Retinal pigment epithelial cell (primary cell): ENCODE data around the gene KRTAP5-7.
"Not testable (repeated sequence)": the region's sequence is repeated elsewhere in the genome, so short reads cannot be mapped to it uniquely, and the experiment has no call there.

ENCODE experiments used
- DNase-seq: peaks from one replicate; pipeline ENCODE4 v3.0.0-alpha.2; 2010; ENCODE audit warnings: low read depth
- H3K4me3 ChIP-seq: 2 replicates; pipeline ENCODE4 v1.5.1; 2011; ENCODE audit warnings: mild to moderate bottlenecking, low read length, control low read depth, moderate library complexity
- CTCF ChIP-seq: conservative IDR thresholded peaks from 2 replicates; pipeline ENCODE4 v1.5.1; 2011; ENCODE audit warnings: low read depth, low read length, control low read depth, inconsistent platforms

Gene KRTAP5-7

DNA sequence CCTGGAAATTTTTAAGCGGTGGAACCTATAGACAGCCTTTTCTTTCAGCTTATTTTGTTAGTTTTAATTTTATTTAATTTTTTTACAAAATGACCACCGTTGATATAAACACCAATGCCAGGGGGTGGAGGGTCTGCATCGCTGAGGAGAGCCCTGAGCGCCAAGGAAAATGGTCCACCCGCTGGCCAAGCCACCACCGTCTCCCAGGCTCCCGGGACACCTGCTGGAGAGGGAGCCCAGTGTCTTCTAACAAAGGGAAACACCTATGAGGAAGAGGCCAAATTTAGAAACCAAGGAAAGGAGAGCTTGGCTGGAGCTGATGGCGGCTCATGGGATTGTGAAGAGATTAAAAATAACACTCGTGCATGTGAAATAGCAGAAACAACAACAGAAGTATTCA lies 10.5 kb downstream of the KRTAP5-7 start:
- no peak overlapping the region for H3K4me3 ChIP-seq
- no peak for DNase-seq
- TF ChIP-seq CTCF: no peak

DNA sequence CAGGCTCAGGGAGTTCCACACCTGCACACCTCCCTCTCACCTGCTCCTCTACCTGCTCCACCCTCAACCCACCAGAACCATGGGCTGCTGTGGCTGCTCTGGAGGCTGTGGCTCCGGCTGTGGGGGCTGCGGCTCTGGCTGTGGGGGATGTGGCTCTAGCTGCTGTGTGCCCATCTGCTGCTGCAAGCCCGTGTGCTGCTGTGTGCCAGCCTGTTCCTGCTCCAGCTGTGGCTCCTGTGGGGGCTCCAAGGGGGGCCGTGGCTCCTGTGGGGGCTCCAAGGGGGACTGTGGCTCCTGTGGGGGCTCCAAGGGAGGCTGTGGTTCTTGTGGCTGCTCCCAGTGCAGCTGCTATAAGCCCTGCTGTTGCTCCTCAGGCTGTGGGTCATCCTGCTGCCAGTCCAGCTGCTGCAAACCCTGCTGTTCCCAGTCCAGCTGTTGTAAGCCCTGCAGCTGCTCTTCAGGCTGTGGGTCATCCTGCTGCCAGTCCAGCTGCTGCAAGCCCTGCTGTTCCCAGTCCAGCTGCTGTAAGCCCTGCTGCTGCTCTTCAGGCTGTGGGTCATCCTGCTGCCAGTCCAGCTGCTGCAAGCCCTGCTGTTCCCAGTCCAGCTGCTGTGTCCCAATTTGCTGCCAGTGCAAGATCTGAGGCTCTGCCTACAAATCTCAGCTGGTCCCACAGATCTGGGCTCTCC lies 11.1 kb downstream of the KRTAP5-7 start, which contains the start of gene KRTAP5-8:
Gene KRTAP5-8, plus strand, starts transcription at position 49 of the 689 bp plus-strand sequence. Its CDS starts 31 bp downstream, at position 80.
- DNase-seq, H3K4me3 ChIP-seq: not testable (repeated sequence)

DNA sequence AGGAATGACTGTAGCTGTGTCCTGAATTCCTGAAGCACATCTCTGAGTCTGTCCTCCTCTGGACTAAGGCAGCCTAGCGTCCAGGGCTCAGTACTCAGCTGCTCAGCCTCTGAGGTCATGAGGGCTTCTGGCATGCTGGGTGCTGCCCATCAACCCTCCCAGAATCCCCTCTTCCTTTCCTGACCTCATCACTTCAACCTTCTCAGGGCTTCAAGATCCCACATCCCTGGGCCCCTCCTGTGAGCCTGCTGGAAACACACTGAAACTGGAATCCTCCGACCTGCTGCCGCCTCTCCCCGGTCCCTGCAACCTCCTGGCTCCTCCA lies 11.6 kb downstream of the KRTAP5-7 start:
- no peak for DNase-seq
- H3K4me3 ChIP-seq: no peak overlapping the region
- TF ChIP-seq CTCF: no peak

- DNase-seq: no peak
- H3K4me3 ChIP-seq: no peak overlapping the region
- no peak for TF ChIP-seq CTCF
These were observed 11.9 kb downstream of the KRTAP5-7 start for GRCh38 chr11:71539017-71539416.

DNA sequence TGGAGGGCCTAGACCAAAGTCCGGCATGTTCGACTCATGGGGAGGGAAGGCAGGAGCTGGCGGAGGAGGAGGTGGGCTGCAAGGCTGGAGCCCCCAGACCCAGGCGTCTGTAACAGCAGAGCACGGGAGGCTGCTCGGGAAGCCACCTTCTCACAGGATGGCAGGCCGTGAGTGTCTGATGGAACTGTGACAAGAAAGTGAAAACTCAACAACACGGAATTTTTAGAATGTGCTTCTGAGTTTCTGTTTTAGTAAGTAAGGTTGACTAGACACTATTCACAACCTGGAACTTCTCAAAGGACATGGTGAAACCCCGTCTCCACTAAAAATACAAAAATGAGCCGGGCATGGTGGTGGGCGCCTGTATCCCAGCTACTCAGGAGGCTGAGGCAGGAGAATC lies 12.9 kb downstream of the KRTAP5-7 start:
- DNase-seq, H3K4me3 ChIP-seq: not testable (repeated sequence)

DNA sequence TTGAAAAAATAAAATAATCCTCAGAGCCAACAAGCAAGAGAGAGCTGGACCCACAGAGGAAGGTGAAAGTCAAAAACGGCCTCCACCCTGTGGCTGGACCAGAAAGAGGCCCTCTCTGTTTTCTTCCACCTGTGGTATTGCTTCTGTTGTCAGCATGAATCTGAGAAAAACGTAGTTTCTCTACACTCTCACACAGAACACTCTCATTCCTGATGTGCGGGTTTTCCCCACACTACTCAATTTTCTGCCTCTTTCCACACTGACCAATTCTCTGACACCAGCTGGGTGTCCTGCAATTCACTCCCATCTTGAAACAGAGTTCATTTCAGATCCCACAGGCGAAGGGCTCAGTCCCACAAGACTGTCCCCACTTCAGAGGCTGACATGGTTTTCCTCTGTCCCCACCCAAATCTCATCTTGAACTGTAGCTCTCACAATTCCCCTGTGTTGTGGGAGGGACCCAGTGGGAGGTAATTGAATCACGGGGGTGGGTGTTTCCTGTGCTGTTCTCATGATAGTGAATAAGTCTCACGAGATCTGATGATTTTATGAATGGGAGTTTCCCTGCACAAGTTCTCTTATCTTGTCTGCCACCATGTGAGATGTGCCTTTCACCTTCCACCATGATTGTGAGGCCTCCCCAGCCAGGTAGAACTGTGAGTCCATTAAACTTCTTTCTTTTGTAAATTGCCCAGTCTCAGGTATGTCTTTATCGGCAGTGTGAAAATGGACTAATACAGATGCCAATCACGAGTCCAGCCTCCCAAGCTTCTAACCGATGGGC lies 13.6 kb downstream of the KRTAP5-7 start:
- H3K4me3 ChIP-seq, DNase-seq: not testable (repeated sequence)

GRCh38 chr11:71542382-71542781 lies 15.3 kb downstream of the KRTAP5-7 start:
- no peak overlapping the region for H3K4me3 ChIP-seq
- DNase-seq: no peak
- no peak for TF ChIP-seq CTCF

DNA sequence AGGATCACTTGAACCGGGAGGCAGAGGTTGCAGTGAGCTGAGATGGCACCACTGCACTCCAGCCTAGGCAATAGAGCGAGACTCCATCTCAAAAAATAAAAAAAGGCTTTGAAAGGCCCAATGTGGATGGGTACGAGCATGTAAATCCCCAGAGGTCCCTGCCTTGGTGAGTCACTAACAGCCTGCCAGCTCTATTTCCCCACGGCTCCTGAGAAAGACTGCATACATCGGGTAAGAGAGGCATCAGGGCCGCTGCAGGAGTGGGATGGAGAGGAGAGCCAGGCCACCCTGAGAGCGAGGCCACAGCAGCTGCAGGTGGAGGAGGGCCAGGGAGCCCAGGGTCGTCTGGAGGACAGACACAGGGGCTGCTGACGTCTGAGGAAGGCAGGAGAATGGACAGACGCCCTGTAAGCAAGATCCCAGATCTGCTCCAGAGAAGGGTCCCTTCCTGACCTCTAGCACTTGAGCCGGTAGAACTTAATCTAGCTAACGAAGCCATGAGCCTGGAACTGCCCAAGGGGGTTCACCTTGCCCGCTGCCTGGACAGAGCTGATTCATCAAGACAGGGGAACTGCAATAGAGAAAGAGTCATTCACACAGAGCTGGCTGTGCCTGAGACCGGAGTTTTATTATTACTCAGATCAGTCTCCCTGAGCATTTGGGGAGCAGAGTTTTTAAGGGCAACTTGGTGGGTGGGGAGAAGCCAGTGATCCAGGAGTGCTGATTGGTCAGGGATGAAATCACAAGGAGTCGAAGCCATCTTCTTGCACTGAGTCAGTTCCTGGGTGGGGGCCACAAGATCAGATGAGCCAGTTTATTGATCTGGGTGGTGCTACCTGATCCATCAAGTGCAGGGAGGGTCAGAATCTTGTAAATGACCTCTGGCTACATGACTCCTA lies 16.1 kb downstream of the KRTAP5-7 start:
- DNase-seq: no peak
- TF ChIP-seq CTCF: no peak
- no peak overlapping the region for H3K4me3 ChIP-seq
